GM19035 (cell line): ENCODE measurements around the gene GAREM1.

ENCODE experiments used
- ATAC-seq: cut with Tn5 transposase; IDR thresholded peaks from one replicate; pipeline ENCODE4 v1.9.1; 2021; ENCODE audit not compliant: unreplicated experiment

The GAREM1 gene

GRCh38 chr18:32459361-32460101 lies 11.2 kb downstream of the GAREM1 start:
- no peak for ATAC-seq

- ATAC-seq = no peak
Observed at GRCh38 chr18:32455361-32455760, 15.3 kb downstream of the GAREM1 start.

- no peak for ATAC-seq
Observed at GRCh38 chr18:32454593-32454992, 16.1 kb downstream of the GAREM1 start.

- ATAC-seq = no peak
Observed at GRCh38 chr18:32450874-32451273, 19.8 kb downstream of the GAREM1 start.

GRCh38 chr18:32450026-32450691 lies 20.5 kb downstream of the GAREM1 start:
- no peak for ATAC-seq

GRCh38 chr18:32446780-32447179 lies 23.9 kb downstream of the GAREM1 start:
- ATAC-seq = no peak

GRCh38 chr18:32445846-32446245 lies 24.8 kb downstream of the GAREM1 start:
- no peak for ATAC-seq

GRCh38 chr18:32443706-32444215 lies 26.9 kb downstream of the GAREM1 start:
- no peak for ATAC-seq

- ATAC-seq = no peak
Observed at GRCh38 chr18:32443033-32443705, 27.5 kb downstream of the GAREM1 start.

GRCh38 chr18:32442575-32442974 lies 28.1 kb downstream of the GAREM1 start:
- no peak for ATAC-seq

GRCh38 chr18:32441533-32441932 lies 29.1 kb downstream of the GAREM1 start:
- ATAC-seq = no peak

- no peak for ATAC-seq
Observed at GRCh38 chr18:32440518-32440917, 30.2 kb downstream of the GAREM1 start.

- no peak for ATAC-seq
Observed at GRCh38 chr18:32439802-32440201, 30.9 kb downstream of the GAREM1 start.

- ATAC-seq = no peak
Observed at GRCh38 chr18:32439241-32439640, 31.4 kb downstream of the GAREM1 start.

- ATAC-seq = no peak
Observed at GRCh38 chr18:32438173-32438572, 32.5 kb downstream of the GAREM1 start.

- no peak for ATAC-seq
Observed at GRCh38 chr18:32437100-32437834, 33.4 kb downstream of the GAREM1 start.

GRCh38 chr18:32435631-32436500 lies 34.8 kb downstream of the GAREM1 start:
- no peak for ATAC-seq

GRCh38 chr18:32431753-32432152 lies 38.9 kb downstream of the GAREM1 start:
- ATAC-seq = no peak

GRCh38 chr18:32429402-32429801 lies 41.3 kb downstream of the GAREM1 start:
- no peak for ATAC-seq
